Breast epithelium (tissue), 3 donors: Measurements from ENCODE around the gene CCDC47.
"Not testable (repeated sequence)": the region's sequence is repeated elsewhere in the genome, so short reads cannot be mapped to it uniquely, and the experiment has no call there.

ENCODE experiments used
- POLR2A ChIP-seq: fragments of 450-650 bp; IDR thresholded peaks from one replicate; pipeline ENCODE4 v1.6.1; 2016; ENCODE audit warnings: antibody characterized with exemption, mild to moderate bottlenecking, moderate library complexity
- POLR2AphosphoS5 ChIP-seq, 3 donors: sonication (generic); formaldehyde crosslinking; IDR thresholded peaks; one replicate each; pipeline ENCODE4 v1.6.1; 2017; ENCODE audit warnings: antibody characterized with exemption in 3 of 3
- TF ChIP-seq, protein P1 (sequence below), 3 donors: fragments of 450-650 bp; IDR thresholded peaks; one replicate each; pipeline ENCODE4 v1.5.1; 2016 to 2017; ENCODE audit warnings: antibody characterized with exemption in 3 of 3, mild to moderate bottlenecking in 3 of 3, moderate library complexity in 3 of 3

GRCh38 chr17:63720194-63720593, 53.2 kb downstream of the CCDC47 start:
- TF ChIP-seq POLR2A; POLR2AphosphoS5 (IDR thresholded peaks at IDR 0.05): not testable (repeated sequence)
- TF ChIP-seq, protein P1, sequence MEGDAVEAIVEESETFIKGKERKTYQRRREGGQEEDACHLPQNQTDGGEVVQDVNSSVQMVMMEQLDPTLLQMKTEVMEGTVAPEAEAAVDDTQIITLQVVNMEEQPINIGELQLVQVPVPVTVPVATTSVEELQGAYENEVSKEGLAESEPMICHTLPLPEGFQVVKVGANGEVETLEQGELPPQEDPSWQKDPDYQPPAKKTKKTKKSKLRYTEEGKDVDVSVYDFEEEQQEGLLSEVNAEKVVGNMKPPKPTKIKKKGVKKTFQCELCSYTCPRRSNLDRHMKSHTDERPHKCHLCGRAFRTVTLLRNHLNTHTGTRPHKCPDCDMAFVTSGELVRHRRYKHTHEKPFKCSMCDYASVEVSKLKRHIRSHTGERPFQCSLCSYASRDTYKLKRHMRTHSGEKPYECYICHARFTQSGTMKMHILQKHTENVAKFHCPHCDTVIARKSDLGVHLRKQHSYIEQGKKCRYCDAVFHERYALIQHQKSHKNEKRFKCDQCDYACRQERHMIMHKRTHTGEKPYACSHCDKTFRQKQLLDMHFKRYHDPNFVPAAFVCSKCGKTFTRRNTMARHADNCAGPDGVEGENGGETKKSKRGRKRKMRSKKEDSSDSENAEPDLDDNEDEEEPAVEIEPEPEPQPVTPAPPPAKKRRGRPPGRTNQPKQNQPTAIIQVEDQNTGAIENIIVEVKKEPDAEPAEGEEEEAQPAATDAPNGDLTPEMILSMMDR (IDR thresholded peaks at IDR 0.05) = not testable (repeated sequence)
